Fibroblast of skin of scalp (primary cell): ENCODE measurements around the gene XRCC6.
"Not testable (repeated sequence)": the region's sequence is repeated elsewhere in the genome, so short reads cannot be mapped to it uniquely, and the experiment has no call there.

Experiments
- DNase-seq: peaks from one replicate; pipeline ENCODE4 v3.0.0-alpha.2; 2013

The XRCC6 gene

DNA sequence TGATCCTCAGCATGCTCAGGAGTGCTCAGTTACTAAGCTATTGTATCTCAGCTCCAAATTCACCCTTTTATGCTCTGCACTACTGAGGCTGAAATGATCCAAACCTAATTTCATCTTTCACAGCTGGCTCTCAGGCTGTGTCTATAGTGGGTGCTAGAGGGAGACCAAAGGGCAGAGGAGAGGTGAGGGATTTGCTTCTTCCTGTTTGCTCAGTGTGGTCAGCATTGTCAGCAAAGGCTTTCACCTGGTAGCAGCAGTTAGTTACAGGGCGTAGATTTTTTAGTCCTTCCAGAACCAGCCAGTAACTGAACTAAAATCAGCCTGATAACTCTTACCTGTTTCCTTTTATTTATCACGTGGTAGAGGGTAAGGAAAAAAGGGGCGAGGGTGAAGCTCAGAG is 33.2 kb downstream of the XRCC6 start:
- DNase-seq: no peak

DNA sequence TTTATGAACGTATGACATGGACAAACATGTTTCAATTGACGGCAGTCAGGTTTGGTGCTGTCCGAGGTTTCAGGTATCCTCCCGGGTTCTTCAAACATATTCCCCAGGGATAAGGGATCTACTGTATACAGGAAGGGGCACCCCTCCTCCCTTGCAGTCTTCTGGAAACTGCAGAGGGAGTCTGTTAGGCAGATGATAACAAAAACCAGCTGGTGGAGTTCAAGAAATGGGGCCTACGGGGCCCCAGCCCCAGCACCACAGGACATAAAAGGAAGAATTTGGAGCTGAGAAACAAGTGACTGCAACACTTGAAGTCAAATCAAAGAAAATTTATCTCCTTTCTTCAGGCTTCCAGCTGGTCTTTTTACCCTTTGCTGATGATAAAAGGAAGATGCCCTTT is 35.5 kb downstream of the XRCC6 start:
- peak; percentile 12 for DNase-seq

DNA sequence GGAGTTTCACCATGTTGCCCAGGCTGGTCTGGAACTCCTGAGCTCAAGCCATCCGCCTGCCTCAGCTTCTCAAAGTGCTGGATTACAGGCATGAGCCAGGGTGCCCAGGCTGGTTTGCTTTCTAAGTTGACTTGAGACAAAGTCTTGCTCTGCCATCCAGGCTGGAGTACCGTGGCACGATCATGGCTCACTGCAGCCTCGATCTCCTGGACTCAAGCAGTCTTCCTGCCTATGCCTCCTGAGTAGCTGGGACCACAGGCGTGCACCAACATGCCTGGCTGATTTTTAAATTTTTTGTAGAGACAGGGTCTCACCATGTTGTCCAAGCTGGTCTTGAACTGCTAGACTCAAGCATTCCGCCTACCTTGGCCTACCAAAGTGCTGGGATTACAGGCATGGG is 36.6 kb downstream of the XRCC6 start:
- DNase-seq: no peak

DNA sequence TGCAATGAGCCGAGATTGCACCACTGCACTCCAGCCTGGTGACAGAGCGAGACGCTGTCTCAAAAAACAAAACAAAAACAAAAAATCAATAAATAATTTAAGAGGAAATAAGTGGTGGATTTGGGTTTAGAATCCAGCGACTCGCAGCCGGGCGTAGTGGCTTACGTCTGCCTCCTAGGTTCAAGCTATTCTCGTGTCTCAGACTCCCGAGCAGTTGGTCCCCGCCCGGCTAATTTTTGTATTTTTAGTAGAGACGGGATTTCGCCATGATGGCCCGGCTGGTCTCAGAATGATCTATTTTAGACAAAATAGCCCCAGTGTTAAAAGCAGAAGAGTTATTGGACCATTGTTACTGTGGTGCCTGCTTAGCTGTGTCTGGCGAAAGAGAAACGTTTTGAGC is 37.8 kb downstream of the XRCC6 start:
- no peak for DNase-seq

DNA sequence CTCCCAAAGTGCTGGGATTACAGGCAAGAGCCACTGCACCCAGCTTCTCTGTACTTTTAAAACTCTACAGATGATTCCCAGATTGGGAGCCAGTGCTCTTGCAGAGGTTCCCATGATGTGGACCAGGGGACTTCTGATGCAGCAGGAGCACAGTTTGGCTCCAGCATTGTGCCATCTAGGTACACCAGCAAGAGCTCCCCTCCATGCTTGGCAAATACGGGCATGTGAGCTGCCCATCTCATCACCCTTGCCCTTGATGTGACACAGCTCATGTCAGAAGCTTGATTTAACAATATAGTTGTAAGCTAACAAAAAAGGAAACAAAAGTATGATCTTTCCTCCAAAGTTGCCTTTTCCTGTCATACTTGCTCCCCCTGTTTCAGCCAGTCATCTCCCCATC is 38.8 kb downstream of the XRCC6 start:
- DNase-seq: no peak

DNA sequence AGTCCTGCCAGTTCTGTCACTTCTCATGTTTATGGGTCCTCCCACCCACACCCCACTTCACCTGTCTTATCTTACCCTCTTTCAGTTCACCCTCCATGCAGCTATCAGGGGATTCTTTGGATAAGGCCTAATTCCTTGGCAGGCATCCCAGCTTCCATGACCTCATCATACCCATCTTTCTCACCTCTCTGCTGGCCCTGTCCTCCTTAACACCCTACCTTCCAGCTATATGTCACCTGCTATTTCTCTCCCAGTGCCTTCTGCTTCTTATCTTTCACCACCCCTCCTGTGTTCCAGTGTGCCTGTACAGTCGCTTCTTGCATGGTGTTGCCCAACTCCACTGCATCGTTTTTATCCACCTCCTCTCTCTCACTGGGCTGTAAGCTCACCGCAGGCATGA is 39.3 kb downstream of the XRCC6 start:
- DNase-seq: no peak

DNA sequence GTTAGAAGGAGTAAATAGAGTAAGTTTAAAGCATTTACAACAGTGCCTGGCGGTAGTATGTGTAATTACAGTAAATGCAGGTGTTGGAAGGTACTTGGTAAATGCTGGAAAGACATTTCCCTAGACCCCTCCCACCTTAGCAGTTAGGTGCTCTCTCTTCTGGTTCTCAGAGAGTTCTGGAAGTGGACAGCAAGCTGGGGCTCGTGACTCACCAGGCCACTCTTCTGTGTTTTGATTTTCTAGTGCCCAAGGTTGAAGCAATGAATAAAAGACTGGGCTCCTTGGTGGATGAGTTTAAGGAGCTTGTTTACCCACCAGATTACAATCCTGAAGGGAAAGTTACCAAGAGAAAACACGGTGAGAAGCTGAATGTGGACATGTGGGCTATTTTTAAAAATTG is 40.0 kb downstream of the XRCC6 start:
- DNase-seq: no peak

DNA sequence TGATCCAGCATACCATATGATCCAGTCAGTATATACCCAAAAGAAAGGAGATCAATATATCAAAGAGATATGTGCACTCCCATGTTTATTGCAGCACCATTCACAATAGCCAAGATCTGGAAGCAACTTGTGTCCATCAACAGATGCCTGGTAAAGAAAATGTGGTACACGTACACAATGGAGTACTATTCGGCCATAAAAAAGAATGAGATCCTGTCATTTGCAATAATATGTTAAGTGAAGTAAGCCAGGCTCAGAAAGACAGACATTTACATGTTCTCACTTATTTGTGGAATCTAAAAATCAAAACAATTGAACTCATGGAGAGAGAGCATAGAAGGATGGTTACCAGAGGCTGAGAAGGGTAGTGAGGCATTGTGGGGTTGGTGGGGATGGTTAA is 40.6 kb downstream of the XRCC6 start:
- no peak for DNase-seq

DNA sequence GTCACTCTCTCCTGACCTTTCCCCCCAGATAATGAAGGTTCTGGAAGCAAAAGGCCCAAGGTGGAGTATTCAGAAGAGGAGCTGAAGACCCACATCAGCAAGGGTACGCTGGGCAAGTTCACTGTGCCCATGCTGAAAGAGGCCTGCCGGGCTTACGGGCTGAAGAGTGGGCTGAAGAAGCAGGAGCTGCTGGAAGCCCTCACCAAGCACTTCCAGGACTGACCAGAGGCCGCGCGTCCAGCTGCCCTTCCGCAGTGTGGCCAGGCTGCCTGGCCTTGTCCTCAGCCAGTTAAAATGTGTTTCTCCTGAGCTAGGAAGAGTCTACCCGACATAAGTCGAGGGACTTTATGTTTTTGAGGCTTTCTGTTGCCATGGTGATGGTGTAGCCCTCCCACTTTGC is 42.5 kb downstream of the XRCC6 start:
- DNase-seq: not testable (repeated sequence)

DNA sequence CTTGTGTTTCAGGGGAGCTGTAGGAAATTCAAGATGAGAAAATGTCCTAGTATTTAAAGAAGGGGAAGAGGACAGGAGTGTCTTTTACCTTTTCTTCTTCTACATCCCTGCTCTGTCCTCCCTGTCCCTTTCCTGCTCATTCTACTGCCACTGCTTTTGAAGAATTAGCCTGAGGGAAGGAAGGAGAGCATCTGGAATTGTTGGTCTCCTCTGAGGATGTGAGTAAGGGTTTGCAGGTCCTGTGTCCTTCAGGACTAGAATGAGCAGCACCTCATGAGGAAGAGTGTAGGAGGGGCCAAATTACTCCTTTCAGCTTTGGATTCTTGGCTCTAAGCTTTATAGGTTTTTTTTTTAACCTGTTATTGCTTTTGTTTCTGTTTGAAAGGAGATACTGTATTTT is 43.4 kb downstream of the XRCC6 start:
- DNase-seq: no peak

DNA sequence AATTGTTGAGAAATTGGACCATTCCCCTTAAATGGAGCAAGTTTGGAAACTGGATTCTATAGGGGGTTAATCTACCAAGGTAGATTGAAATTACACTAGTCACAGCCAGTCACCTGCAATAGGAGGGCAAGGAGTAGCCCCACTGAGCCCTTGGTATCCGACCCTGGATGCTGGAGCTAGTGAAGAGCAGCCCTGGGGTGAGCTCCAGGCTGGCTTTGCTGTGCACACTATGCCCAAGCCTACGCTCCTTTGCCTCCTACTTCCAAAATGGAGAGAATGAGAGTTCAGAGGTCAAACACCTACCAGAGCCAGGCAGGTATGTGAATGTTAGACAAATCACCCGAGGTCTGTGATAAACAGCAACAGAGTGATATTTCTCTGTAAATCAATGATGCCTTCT is 43.9 kb downstream of the XRCC6 start:
- no peak for DNase-seq

DNA sequence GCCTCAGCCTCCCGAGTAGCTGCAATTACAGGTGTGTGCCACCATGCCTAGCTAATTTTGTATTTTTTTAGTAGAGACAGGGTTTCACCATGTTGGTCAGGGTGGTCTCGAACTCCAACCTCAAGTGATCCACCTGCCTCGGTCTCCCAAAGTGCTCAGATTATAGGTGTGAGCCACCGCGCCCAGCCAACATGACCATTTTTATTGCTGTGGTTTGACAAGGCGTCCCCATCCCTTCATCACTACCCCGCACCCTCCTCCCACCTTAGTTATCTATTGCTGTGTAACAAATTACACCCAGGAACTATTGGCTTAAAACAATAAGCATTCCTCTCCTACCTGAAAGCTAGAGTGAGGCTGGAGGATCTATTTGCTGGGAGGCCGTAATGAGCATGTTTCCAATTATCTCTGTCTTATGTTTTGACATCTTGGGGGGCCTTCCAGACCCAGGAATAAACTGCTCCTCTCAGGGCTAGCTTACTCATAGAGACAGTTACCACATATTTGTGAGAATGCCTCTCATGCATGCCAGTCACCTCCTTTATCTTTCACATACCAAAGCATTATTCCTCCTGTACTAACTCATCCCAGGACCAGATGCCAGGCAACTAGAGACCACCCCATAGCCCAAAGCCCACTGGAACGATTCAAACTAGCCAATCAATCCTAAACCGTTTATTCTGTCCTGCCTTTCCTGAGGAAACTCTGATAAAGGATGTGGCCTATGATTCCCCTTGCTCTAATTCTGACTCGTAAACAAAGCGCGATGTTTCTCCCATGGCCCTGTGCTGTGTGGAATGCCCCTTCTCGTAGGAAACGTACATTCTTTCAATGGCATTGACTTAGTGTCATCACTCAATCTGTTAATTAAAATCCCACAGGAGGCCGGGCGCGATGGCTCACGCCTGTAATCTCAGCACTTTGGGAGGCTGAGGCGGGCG is 48.1 kb downstream of the XRCC6 start:
- peak; percentile 91 for DNase-seq

DNA sequence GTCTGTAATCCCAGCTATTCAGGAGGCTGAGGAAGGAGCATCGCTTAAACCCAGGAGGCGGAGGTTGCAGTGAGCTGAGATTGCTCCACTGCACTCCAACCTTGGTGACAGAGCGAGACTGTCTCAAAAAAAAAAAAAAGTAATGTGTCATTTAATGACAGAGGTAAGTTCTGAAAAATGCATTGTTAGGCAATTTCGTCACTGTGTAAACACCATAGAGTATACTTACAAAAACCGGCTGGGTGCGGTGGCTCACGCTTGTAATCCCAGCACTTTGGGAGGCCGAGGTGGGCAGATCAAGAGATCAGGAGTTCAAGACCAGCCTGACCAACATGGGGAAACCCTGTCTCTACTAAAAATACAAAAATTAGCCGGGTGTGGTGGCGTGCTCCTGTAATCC is 51.0 kb downstream of the XRCC6 start:
- DNase-seq: peak; percentile 29

DNA sequence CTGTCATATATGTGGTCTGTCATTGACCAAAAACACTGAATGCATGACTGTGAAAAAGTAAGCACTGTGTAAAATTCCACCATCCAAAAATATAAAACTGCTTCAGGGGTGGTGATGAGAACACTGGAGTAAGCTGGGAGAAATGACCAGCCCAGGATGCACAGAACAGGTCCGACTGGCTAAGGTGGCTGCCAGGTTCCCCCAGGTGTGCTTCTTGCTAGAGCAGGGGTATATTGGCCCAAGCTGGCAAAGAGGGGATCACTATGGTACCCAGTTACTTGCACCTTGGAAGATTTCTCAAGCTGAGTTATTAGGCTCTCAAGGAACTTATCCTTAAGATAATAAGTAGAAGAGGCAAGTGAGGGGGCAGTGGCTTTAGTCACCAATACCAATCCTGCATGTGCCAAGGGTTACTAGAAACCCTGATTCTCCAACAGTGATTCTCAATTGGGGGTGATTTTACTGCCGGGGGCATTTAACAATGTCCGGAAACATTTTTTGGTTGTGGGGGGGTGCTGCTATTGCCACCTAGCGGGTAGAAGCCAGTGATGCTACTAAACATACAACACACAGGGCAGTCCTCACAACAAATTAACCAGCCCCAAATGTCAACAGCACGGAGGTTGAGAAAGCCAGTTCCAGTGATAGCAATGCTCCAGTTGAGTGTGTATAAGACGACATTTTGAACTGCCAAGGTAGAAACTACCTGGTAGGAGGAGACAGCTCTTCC is 51.9 kb downstream of the XRCC6 start:
- peak; percentile 13 for DNase-seq

DNA sequence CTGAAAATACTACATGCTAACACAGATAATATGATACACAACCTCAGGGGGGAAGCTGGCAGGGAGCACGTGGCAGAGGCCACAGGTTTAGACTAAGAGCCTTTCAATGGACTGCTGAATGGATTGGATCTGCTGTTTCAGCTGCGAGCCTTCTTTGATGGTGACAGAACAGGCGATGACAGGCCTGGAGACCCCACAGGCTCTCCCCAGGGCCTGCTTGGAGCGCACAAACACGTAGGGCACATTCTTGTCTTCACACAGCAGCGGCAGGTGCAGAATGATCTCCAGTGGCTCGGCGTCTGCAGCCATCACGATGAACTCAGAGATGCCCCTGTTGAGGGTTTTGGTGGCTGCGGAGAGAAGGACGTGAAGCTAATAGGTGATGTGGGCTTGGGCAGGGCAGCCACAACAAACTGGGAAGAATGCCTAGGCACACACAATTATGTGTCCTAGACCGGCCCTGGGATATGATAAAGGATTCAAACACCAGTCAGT is 53.8 kb downstream of the XRCC6 start:
- no peak for DNase-seq

DNA sequence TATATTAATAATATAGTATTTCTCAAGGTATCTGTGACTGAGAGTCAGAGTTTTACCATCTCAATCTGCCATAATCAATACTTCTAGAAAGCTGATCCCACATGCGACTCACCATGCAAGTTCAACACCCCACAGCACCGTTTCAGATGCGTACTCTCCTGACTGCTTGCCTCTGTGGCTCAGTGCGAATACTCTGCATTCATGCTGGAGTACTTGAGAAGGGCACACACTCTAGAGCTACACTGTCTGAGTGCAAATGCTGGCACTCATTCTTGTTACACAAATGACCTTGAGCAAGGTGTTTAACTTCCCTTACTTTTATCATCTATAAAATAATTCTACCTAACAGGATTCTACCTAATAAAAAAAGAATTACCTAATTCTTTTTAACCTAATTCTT is 55.0 kb downstream of the XRCC6 start:
- DNase-seq: no peak

DNA sequence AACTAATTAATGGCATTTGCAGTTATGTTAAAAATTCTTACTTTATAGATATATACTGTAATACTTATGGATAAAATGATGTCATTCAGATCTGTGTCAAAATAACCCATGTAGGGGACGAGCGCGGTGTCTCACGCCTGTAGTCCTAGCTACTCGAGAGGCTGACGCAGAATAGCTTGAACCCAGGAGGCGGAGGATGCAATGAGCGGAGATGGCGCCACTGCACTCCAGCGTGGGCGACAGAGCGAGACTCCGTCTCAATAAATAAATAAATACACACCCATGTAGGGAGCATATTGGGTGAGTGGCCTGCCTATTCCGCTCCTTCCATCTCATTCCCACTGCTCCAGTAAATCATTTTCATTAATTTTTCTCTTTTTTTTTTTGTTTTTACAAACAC is 60.5 kb downstream of the XRCC6 start:
- no peak for DNase-seq

DNA sequence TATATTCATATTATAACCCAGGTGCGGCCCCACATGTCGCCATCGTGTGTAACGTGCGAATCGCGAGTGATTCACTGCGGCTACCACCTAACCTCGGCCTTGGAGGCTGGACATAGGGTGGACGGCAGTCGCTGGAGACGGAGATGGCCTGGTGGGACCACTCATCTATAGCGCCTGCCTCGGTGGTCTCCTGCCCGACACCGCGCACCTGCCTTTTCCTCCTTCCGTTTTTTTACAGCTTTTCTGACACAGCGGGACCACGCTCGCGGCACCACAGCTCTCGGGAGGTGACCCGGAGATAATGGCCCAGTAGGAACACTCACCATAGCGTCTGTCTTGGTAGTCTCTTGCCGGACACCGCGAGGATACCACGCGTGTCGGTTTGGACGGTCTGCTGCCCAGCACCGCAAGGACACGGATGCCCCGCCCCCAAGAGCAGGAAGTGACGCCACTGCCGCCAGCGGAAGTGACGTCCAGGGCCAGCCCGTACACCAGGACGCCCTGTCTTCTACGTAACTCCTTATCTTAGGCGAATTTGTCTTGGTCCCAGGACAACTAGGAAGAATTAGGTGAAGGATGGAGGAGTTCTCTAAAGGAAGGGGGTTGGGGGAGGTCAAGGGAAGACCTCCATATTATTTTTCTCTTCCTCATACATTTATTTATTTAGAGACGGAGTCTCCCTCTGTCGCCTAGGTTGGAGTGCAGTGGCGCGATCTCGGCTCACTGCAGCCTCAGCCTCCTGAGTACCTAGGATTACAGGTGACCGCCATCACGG is 61.1 kb downstream of the XRCC6 start:
- peak; percentile 86 for DNase-seq

DNA sequence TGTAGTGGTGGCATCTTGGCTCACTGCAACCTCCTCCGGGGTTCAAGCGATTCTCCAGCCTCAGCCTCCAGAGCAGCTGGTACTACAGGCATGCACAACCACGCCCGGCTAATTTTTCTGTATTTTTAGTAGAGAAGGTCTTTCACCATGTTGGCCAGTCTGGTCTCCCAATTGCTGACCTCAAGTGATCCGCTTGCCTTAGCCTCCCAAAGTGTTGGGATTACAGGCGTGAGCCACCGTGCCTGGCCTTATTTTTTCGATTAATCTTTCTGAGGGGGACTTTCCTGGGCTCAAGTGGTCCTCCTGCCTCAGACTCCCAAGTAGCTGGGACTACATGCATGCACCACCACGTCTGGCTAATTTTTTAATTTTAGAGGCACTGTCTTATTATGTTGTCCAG is 62.0 kb downstream of the XRCC6 start:
- no peak for DNase-seq

DNA sequence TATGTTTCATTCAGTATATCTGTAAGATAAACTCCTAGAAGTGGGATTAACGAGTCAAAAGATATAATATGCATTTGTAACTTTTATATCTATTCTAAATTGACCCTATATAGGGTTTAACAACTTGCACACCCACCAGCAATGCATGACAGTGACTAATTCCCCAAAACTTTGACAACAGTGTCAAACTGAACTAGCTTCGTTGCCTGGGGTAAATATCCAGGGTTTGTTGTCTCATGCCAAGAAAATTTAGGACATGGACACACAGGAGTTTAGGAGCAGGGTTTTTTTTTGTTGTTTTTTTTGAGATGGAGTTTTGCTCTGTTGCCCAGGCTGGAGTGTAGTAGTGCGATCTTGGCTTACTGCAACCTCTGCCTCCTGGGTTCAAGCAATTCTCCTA is 62.5 kb downstream of the XRCC6 start:
- DNase-seq: peak; percentile 72

DNA sequence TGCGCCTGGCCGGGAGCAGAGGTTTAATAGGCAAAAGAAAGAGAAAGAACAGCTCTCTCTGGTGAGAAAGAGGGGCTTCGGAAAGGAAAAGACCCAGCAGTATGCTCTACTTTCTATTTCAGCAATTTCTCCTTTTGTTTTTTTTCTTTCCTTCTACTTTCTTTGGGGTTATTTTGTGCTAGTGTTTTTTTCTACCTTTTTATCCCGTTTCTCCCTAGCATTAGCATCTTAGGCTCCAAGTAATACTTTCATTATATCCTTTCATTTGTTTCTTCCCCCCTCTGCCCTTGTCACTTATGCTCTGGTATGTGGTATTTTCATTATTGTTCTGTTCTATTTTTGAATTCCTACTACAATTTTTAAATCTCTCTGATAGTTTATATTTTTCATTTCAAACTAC is 63.1 kb downstream of the XRCC6 start:
- DNase-seq: no peak

DNA sequence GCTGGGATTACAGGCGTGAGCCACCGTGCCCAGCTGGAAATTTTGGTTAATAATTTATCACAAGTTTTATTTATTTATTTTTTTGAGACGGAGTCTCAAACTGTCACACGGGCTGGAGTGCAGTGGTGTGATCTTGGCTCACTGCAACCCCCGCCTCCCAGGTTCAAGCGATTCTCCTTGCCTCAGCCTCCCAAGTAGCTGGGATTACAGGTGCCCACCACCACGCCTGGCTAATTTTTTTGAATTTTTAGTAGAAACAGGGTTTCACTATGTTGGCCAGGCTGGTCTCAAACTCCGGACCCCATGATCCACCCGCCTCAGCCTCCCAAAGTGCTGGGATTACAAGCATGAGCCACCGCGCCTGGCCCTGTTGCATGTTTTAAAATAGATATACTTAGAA is 65.8 kb downstream of the XRCC6 start:
- DNase-seq: not testable (repeated sequence)

DNA sequence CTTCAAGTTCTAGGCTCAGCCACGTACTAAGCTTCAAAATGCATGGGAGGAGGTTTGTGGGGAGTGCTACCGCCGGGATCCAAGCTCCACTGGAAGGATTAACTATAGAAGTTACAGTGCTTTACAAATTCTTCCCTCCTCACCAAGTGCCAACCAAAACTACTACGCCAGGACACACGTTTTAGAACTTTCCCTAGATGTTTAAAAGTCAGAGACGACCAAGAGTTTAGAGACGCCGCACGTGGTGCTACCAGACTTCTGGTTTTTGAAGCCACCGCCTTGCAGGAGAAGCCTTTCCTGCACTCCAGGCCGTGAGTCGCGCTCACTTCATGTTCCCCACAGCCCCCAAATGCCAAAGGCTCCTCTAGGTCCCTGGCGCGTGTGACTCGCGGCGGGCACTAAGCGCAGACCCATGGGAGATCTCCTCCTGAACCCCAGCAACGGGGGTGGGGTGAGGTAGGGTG is 66.8 kb downstream of the XRCC6 start:
- DNase-seq: peak; percentile 17
